ENCODE data around the gene CEP43.

Gene CEP43

GRCh38 chr6:166969390-166970002 lies 29.7 kb upstream of the CEP43 start:
- DNase-seq, result no peak

DNA sequence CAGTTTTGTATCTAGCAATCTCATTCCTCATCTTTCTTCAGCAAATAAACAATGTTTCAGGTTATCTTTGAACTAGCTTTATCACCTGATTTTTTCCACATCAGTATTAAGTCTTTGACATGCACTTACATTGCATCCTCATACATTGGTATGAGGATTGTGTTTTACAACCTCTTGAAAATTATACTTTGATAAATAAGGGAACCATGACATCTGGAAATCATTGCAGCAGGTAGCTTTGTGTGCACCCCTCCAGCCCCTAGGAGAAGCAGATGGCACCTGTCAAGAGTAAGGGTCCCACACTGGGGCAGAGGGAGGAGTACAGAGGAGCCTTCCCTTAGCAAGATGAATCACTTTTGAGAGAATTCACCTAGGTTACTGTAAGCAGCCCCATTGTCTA lies 29.1 kb upstream of the CEP43 start:
- DNase-seq, result no peak

GRCh38 chr6:166970776-166971175 lies 28.4 kb upstream of the CEP43 start:
- no peak for DNase-seq

DNA sequence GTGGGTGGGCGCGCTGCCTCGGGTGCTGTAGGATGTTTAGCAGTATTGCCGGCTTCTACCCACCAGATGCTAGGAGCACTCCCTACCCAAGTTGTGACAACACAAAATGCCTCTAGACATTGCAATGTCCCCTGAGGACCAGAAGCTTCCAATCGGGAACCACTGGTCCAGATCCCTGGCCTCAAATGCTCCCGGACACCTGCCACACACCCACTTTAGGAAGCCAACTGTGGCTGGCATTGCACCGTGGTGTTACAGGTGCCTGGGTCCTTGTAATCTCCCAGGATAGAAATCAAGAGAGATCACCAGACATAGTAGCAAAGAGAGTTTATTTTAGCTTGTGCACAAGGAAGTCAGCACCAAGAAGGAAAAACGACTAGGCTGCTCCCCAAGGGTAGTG lies 27.9 kb upstream of the CEP43 start:
- DNase-seq, result no peak

GRCh38 chr6:166972101-166972500 lies 27.1 kb upstream of the CEP43 start:
- DNase-seq, result no peak

DNA sequence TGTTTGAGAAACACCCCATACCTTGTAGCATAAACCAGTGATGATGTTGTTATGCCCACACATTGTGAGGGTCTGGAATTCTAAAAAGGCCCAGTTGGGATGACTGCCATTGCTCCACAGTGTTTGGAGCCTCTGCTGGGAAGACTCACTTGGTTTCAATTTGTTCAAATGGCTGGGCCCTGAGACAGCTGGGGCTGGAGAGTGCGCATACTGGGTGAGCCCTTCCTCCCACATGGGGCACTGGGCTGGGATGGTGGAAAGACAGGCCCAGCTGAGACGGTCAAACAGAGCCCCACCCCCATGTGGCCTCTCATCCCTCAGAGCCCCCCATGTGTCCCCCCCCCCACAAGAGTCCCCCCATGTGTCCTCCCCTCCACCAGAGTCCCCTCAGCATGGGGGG lies 22.6 kb upstream of the CEP43 start:
- no peak for DNase-seq

DNA sequence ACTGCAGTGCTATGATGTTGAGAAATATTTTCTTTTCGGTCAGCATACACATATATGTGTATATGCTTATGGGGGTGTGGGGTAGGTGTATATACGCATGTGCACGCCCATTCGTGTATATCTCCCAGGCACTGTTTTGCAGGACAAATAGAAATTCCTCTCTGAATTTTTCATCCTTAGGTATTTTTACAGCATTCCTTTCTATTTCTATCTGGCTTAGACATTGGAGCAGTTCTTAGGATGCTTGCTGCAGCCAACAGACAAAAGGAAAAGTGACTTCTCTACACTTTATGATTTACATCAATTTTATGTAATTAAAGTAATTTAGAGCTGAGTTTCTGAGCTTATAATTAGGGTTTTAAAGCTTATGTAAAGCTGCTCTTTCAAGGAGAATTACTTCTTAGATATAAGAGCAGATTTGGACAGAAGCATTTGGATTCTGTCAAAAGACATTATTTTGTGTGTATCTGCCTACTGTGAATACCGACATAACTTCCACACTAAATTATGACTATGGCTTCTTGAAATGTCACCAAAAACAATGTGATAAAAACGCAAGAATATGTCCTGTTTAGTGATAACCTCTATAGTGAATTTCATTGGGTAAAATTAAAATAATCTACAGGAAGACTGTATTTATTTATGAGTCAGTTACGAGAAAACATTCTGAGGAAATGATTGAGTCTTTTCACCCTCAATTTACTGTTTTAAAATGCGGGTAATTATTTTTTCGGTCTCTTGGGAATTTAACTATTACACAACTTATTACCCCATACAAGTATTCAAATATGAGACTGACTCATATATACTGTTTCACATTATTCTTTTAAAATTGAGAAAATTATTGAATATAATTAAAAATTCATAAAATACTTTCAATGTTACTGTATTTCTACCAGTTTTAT lies 21.3 kb upstream of the CEP43 start:
- DNase-seq, result no peak

DNA sequence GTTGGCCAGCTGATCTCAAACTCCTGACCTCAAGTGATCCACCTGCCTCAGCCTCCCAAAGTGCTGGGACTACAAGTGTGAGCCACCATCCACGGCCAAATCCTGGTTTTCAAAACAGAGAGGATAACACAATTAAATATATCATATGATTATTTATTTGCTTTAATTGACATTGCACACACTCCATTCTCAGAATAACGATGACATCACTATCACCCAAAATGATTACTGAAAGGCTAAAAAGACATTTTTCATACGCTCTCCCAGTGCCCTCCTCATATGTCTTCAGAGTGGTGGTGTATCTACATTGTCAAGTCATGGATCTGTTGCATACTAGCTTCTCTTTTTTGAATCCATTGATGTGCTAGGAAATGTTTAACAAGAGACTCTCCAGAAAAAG lies 18.5 kb upstream of the CEP43 start:
- DNase-seq, result no peak

DNA sequence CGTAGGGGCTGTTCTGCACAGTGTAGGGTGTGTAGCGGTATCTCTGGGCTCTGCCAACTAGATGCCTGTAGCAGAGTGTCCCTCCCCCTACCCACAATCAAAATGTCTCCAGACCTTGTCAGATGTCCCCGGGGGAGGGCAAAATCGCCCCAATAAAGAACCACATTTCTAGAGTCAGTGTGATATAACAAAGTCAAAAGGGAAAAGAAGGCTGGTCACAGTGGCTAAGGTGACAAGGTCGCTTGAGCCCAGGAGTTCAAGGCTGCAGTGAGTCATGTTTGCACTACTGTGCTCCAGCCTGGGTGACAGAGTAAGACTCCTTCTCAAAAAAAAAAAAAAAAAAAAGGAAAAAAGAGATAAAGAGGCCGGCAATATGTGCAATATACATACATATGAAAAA lies 11.7 kb upstream of the CEP43 start:
- DNase-seq, result peak; percentile 22

DNA sequence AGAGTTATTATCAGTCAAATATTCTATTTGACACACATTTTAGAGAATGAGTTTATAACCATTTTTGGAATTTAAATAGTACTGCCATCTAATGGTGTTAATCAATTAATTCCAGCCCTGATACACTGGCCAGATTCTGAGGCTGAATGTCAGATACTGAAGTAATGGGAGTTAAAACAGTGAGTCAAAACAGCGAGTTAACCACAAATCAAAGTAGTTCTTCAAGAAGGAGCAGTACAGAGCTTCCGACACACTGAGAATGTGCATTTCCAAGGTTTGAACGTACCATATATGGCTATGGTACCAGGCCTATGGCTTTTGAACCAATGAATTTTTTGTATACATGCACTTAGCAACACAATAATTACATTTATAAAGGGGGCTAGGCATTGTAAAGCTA lies 11.3 kb upstream of the CEP43 start:
- no peak for DNase-seq

DNA sequence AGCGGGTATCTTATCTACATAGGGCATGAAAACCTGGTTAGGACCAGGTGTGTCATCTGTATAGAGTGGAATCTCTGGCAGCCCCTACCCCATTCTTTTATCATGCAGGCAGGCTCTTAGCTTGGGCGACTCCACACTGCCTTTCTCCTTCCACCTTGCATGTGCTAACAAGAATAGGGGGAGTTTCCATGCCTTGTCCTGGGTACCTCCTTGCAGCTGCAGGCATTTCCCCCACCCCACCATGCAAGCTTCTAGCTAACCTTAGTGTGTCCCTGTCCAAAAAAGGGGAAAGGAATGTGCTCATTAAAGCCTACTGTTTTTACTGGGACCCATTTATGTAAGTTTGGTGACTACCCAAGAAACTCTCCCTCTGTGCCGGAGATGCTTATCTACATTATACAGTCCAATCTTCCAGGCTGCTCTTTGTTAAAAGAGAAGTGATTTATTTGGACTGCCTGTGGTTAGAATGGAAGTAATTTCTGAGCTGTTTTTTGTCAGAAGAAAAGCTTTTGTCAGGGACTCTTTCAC lies 10.5 kb upstream of the CEP43 start:
- no peak for DNase-seq

DNA sequence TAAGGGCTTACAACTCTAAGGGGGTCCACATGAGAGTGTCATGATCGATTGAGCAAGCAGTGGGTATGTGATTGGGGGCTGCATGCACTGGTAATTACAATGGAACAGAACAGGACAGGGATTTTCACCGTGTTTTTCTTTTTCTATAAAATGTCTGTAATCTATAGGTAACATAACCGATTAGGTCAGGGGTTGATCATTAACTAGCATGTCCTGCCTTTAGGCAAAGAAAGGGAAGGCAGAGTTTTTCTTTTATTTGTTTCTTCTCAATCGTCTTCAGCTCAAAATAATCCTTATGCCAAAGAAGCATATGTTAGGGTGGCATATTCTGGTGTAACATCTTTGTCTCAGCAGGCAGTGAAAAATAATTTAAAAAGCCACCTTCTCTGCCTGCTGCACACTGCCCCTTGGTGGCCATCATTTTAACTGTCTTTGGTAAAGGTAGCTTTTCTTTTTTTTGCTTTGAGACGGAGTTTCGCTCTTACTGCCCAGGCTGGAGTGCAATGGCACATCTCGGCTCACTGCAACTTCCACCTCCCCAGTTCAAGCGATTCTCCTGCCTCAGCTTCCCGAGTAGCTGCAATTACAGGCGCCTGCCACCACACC lies 9.7 kb upstream of the CEP43 start:
- peak; percentile 57 for DNase-seq

DNA sequence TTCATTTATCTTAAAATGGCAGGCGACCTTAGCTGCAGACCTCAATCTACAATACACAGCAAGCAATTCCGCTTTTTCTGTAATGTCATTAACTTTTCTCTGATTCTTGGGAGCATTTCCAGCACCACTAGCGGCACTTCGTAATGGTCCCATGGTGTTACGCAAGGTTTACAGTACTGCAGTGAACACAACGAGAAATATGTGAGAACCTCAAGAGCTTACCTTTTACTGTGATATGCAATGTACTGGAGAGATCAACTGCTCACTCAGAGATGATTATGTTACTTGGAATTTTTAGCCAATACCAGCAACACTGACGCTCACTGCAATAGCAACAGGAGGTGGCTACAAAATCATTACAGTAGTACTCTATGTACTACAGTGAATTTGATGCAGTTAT lies 2.8 kb upstream of the CEP43 start:
- DNase-seq, result no peak

- no peak for DNase-seq
Observed at GRCh38 chr6:166997348-166997747, 1.8 kb upstream of the CEP43 start.

- peak; percentile 80 for DNase-seq
Observed at GRCh38 chr6:166997768-166998255, 1.4 kb upstream of the CEP43 start.

DNA sequence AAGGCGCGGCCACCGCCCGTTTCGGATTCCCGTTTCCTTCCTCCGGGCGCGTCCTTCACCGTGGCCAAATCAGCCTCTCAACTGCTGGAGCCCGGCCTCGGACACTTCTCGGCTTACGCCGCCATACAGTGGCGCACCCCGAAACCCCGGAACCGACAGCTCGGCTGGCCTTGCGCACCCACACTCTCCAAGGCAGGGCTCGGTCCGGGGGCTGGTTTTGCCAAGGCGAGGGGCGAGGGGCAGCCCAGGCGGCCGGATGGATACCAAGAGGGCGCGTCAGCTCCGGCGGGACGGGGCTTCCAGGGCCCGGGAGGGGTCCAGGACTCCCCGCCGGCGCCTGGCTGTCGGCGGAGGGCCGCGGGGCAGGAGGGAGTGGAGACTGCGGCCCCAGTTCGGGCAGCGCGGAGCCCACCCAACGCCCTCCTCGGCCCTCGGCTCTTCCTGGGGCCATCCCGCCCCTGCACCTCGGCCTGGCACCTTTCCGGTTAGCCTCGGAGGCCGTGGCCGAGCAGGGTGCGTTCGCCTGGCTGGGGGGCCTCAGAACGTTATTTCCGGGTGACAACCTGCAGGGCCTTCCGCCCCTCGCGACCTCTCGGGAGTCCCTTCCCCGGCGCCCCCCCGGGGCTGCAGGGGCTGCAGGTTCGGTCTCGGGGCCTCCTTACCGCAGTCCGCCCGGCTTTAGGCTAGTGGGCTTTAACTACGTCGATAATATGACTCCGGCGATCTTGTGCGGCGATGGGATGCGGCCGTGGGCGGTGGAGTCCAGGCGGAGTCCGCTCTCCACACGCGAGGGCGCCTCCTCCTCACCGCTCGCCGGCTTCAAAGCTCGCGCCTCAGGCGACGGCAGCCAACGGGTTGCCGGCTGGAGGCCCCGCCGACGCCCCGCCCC lies 697 bp upstream of the CEP43 start:
- peak; percentile 37 for DNase-seq

- DNase-seq, result no peak
Observed at GRCh38 chr6:166999884-167000253, 672 bp downstream of the CEP43 start.

- DNase-seq, result no peak
Observed at GRCh38 chr6:167000759-167001158, 1.6 kb downstream of the CEP43 start.

- DNase-seq, result no peak
Observed at GRCh38 chr6:167005350-167006159, 6.4 kb downstream of the CEP43 start.

DNA sequence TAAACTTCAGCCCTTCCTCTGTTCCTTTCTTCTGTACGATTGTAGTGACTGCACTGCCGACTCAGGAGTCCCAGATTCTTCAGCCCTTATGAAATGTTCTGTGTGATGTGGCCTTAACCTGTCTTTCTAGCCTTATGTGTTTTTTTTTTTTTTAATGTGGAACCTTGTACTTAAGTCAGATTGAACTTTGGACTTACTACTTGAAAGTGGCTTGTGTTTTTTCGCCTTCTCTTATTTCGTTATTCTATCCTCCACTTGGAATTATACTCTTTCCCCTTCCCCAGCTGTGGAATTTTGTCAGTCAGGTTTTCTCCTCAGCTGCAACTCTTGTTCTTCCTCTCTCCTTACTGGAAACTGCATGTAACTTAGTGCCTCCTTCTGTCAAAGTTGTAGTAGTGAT lies 8.8 kb downstream of the CEP43 start:
- no peak for DNase-seq

DNA sequence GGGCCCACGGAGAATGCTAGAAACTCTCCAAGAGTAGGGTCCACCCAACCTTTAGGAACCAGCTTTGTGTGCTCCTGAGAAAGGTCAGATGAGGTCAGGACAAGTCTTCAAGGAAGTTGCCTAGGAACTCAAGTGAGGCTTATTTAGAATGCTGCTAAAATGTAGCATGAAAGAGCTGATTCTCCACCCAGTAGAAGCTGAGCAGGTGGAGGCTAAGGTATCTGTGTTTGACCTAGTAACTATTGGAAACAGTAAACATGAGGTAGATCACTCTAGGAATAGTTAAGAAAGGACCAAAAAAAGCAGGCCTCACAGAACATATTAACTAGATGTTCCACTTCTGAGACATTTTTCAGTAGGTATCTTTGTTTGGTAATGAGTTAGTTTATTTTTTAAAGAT lies 13.9 kb downstream of the CEP43 start:
- DNase-seq, result no peak

DNA sequence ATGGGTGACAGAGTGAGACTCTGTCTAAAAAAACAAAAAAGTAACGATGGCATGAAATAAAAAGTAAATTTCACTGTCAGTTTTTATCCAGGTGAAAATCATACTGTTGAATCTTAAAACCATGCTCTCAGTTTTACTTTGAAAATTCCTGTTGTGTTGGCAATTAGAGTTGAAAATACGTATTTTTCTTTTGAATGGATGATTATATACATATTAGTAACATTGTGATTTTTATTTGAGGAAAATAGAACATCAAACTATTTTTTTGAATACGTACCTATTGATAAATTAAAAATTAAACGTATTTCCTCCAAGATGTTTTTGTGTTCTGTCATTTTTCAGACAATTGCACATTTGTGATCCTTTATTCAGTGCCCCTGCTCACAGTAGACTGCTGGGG lies 14.7 kb downstream of the CEP43 start:
- no peak for DNase-seq
